A549 (cell line): ENCODE data around the gene PTPRN2.

Experiments
- CTCF ChIP-seq: fragments of >200 bp; sonication (Bioruptor Twin); formaldehyde crosslinking; IDR thresholded peaks from 3 replicates; pipeline ENCODE4 v1.5.1; 2016
- JUNB ChIP-seq: fragments of >200 bp; sonication (Bioruptor Twin); formaldehyde crosslinking; IDR thresholded peaks from 2 replicates; pipeline ENCODE4 v1.6.1; 2016
- MYC ChIP-seq: IDR thresholded peaks from 2 replicates; pipeline ENCODE4 v1.6.1; 2012; ENCODE audit warnings: mild to moderate bottlenecking, inconsistent platforms, low read length, improper control_type of control experiment, borderline replicate concordance
- POLR2A ChIP-seq: IDR thresholded peaks from 2 replicates; pipeline ENCODE4 v1.6.1; 2012; ENCODE audit warnings: mild to moderate bottlenecking, low read length
- RFX5 ChIP-seq: fragments of 450-650 bp; IDR thresholded peaks from 2 replicates; pipeline ENCODE4 v1.7.1; 2014; ENCODE audit warnings: antibody characterized with exemption, mild to moderate bottlenecking, moderate library complexity

DNA sequence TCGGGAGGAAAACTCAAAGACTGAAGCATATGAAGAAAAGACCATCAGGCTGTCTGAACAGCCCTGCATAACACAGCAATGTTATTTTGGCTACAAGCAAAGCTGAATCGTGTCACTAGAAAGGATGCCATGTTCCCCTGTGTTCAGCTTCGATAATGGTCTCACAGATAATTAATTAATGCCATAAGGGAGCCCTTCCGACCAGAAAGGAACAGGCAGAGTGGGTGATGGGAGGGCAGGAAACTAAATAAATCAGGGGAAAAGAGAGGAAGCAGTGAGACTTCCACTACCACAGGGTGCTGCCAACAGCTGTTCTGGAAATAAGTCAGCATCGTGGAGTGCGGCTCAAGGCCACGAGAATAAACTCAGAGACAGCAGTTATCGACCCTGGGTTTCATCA is 3.2 kb downstream of the PTPRN2 start:
- TF ChIP-seq RFX5 (no peak), POLR2A (no peak), MYC (no peak), JUNB (no peak), CTCF (no peak)
